ENCODE results near the gene PAX1.

PAX1 gene

DNA sequence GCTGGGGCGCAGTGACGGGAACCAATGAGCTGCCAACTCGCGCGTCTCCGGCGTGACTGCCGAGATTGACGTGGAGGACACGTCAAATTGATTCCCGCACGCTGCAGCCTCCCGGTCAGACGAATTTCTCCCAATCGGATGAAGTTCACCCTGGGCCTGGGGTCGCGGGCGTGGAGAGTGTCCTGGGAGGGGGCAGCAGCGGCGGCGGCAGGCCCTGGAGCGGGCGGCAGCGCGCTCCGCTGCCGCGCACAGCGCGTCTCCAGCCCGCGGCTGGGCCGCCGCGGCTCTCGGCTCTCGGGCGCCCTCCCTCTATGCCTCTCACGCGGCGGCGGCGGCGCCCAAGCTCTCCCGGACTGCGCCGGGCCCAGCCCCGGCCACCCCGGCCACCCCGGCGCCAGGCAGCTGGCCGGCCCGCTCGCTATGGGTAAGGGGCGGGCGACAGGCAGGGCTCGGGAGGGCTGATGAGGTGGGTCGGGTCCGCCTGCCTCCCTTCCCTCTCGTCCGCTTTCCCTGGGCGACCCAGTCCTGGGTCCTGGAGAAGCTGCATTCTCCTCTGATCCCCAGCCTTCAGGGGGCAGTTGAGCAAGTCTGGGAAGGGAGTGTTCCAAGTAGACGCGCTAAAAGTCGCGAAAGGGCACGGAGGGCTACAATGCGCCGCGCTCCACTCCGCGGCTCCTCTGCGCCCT lies at the start of gene PAX1:
Gene PAX1, plus strand, starts transcription at position 90 of the 686 bp plus-strand sequence. Its CDS starts 49 bp downstream, at position 139.
- no peak for FAIRE-seq

DNA sequence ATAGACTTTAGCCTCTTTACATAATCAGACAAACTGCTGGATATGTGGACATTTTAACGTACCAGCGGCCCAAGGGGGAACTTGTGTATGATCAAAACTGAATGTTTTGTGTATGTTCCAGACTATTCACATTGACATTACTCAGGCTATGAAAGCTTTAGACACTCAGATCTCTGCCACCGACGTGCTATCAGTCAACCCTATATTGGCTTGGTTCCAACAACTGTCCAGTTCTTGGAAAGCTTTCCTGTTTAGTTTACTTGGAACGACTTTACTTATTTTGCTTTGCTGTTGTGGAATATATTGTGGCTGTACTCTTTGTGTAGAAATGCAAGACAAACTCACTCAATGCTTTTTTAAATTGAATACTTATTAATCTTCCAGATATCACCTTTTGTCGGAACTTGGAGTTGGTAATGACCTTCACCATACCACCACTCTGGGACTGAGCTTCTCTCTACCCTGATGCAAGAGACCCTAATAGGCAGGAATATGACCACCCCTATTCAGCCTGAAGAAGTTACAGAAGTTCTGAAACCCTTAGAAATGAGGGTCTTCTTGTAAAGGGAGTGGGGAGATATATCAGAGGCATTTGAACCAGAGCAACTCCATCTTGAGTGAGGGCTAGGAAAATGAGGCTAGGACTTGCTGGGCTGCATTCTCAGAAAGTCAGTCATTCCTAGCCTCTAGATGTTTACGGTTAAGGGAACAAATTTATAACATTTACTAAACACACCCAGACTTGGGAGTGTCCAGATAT lies 49.0 kb upstream of the PAX1 start:
- FAIRE-seq: no peak

DNA sequence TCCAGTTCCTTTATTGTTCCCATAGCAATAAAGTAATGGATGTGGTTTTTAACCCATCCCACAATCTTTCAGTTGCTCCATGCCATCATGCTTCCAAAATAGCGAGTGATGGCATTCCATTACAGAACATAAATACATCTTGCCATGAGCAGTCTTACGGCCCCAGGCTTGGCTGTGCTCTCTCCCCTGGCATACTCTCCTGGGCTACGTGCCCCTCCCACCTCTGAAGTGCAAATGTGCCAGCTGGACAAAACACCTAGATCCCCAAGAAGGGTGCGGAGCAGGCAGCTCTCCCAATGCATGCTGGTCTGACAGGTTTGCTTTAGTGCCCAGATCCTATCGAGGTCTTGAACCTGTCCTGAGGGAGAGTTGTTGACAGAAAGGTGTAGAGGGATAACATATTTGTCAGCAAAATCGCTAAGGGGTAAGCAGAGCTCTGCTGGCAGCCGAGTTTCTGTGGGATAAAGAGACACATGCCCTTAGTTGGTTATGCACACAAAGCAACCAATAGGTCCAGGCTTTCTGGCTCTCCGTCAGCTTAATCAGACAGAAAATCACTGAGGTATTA lies 43.9 kb upstream of the PAX1 start:
- no peak for FAIRE-seq

DNA sequence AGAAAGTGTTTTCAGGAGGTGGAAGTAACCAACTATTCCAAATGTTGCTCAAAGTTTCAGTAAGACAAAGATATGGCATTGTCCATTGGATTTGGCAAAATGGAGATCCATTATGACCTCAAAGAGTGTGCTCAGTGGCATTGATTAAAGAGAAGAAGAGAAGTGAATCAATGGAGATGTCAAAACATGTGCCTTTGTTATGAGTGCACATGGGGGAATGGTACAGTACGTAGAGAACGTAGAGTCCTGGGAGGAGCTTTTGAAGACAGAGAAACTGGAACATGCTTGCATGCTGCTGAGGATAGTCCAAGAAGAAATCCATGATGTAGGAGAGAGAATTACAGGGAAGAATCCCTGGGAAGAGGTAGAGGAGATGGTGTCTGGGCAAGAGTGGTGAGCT lies 42.0 kb upstream of the PAX1 start:
- FAIRE-seq: no peak

DNA sequence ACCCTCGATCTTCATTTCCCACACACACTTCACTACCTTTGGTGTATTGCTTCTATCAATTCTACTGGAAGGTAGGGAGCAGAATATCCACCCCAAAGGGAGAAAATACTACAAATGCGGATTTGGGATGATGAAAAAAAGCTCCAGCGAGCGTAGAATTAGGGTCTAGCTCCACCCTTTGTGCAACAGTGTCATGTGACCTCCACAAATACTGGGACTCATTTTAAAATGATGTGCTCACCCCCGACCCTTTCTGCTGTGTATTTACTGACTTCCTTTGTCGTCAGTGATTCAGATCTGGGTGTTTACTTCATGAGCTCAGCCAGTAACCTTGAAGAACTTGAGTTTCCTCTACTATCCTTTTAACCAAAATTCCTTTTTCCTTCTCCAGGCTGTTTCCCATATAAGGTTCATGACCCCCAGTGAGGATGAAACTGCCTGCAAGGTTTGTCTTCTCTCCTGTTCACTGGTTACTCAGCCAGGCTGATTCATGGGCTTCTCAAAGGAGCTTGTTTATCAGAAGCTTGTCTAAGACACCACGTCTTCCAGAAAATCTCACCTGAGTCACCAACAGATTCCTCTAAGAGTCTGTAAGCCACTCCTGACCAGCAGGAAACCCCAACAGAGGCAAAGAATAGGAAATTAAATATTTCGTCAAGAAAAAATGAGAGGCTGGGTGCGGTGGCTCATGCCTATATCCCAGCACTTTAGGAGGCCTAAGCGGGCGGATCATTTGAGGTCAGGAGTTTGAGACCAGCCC lies 39.6 kb upstream of the PAX1 start:
- no peak for FAIRE-seq

DNA sequence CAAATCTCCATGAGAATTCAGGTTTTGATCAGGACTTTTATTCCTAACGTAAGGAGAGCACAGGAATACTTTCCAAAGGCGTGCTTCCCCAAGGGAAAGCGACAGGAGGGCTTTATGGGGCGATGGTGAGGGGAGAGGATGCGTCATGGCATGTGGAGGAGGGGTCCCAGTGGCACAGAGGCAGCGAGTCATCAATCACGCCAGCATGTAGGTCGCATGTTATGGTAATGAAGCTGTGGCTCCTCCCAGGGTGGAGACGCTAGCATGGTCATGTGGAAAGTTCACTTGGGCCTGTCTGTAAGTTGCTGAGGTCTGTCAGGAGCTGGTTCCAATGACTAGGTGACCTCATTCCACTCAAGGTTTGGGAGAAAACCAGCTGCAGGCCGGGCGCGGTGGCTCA lies 35.3 kb upstream of the PAX1 start:
- no peak for FAIRE-seq

DNA sequence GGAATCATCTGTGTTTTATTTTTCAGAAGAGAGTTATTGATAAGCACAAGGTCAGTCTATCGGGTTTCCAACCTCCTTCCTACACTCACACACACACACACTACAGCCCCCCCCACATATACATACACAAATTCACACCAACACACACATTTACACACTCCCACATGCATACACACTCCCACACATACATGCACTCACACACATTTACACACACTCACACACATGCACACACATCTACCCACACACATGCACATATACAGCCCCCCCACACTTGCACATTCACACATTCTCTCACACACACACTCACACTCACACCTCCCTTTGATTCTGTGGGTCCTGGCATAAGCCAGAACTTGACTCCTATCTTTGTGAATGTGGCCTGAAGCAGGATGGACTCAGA lies 34.5 kb upstream of the PAX1 start:
- no peak for FAIRE-seq

DNA sequence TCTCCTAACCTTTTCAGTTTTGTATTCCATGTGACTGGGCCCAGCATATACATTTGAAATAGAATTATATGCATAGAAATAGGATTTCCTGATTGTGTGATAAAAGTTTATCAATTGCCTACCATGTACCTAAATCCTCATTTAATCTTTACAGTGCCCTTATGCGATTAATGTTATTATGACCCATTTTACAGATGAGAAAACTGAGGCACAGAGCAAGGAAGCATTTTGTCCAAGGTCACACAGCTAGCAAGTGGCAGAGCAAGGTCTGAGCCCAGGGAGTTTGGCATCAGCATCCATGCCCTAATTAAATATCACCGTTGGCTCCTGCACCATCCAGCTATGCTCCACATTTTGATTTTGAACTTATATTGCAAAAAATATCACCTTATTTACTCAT lies 28.2 kb upstream of the PAX1 start:
- no peak for FAIRE-seq

DNA sequence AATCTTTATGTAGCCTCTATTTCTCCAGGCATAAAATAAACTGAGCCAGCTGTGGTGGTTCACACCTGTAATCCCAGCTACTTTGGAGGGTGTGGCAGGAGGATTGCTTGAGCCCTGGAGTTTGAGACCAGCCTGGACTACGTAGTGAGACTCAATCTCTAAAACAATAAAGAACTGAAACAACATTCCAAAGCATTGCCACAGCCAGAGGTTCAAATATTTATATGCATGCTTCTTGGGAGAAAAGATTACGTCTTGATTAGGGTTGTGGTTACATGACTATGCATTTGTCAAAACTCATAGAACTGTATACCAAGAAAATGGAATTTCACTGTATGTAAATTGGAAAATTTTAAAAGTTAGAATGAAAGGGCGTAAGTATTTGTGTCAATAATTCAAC lies 27.7 kb upstream of the PAX1 start:
- no peak for FAIRE-seq

DNA sequence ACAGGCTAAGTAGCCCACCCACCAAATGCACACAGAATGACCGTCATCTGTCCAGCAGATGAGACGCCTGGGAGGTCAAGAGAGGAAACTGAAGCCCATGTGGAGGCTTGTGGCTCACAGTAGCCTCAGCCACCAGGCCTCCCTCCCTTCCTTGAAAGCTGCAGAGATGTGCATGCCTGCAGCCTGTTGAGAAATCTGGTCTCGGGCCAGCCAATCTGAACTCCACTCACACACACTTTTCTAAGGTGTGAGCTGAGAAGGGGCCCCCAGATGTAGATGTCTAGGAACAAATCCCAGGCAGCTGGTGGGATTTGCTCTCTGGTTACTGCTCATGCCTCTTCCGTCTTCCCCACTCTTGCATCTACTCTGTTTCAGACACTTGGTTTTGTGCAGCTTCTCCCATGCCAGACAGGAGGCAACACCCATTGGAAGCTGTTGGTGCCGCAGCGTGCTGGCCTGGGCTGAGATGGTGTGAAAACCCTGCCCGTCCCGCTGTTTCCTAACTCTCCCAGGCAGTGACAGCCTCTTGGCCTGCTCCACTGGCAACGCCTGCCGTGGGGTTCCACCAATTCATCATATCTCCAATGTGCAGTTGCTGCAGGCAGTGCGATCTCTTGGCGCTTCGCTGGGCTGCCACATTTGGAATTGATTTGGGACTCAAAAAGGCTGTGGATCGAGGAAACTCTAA lies 24.1 kb upstream of the PAX1 start:
- FAIRE-seq: no peak

DNA sequence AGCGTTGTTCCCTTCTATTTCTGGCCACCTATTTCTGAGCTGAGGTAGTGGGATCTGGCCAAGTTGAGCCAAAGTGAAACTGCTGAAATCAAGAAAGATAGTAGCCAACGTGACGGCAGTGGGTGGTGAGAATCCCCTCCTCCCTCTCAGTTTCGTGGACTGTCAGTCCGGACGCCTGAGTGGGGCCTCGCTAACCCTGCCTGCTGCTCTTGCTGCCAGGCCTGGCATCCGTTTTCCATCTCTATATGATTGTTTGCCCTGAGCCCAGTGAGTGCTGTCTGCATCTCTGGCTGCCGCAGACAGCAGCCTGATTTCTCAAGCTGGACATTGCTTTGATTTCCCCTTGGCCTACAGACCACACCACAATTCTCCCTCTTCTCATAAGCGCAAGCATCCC lies 23.5 kb upstream of the PAX1 start:
- FAIRE-seq: no peak

DNA sequence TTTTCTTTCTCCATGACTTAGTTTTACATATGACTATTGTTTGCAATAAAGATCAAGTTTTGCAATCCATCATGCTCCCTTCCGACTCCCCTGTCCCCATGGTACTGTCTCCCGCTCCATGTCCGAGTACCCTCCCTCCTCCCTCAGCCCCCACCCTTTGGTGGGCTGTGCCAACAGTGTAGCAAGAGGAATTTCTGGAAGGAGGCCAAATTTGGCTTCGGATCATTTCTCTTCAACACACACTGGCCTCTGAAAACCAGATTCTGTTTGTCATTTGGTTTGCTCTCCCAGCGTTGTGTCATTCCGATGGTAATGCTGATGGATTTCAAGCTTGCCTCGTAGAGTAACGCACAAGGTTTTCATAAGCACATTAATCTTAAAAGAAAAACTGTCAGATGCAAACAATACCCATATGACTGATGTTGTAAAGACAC lies 22.9 kb upstream of the PAX1 start:
- no peak for FAIRE-seq

DNA sequence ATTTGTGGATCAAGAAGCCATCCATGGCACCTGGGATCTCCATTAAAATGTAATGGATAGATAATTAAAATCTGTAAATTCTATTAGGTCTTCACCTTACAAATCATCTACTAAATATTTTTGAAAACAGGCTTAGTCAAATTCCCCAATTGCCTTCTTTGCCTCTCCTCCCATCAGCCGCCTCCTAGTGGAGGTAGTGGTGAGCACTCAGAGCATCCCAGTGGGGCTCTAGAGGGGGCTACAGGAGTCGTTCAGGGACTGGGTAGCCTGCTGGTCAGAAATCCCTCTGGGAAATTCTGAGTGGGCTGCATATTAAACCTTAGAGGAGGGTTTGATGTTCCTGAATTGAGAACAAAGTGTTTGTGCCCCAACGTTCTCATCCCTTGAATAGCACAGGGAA lies 20.8 kb upstream of the PAX1 start:
- no peak for FAIRE-seq

DNA sequence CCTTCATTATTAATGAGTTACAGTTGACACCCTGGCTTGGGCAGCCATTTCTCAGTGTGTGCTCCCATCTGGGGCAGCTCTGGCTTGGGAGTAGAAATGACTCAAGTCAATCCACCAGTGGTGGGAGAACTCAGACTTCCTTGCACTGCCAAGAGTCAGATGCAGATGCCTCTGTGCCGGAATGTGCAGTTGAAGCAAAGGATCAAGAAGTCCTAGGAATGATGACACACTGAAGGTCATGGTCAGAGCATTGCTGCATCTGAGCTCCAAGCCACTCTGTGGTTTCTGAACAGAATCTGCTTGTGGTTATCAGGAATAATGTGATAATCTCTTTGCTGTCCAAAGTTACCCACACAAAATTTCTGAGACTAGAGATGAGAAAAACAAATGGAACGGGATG lies 19.5 kb upstream of the PAX1 start:
- FAIRE-seq: no peak

DNA sequence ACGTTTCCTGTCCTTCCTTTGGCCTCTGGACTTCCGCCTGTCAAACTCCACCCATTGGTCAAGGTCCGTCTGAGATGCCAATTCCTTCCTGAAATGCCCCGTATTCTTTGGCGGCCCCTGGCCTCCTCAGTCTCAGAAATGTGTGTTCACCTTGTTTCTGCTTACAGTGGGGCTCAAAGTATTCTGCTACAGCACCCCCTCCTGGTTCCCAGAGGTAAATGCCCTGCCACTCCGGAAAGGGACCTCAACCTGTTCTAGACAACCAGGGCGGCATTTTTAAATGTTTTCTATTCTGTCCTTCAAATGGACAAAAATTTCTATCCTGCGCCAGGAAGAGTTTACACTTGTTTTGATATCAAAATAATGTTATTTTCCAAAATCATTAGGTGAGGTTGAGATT lies 12.1 kb upstream of the PAX1 start:
- FAIRE-seq: no peak

DNA sequence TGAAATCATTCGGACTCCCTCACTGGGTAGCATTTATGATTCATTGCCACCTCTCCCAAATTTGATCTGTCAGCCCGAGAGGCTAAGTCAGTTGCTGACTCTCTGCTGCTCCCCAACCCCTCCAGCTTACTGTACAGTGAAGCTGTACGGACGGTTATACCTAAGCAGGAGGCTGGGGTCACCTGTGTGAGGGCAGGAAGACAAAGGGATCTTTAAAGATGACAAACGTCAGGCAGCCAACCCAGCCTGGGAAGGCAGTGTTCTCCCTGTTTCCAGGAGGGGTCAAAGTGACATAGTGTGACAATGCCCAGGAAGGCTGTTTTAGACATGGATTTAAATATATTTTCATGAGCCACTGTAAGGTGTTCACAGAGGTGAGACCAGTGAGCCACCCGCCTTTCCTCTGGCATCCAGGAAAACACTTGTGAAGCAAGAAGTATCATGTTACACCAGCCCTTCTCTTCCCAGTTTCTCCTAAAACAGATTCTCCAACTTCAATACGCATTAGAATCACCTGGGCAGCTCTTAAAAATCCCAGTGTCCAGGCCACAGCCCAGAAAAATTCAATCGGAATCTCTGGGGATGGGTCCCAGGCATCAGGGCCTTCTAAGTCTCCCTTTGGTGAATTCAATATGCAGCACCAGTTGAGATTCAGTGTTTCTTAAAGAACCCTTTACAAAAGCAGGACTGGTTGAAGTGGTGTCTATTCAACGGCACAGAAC lies 6.8 kb upstream of the PAX1 start:
- FAIRE-seq: no peak

DNA sequence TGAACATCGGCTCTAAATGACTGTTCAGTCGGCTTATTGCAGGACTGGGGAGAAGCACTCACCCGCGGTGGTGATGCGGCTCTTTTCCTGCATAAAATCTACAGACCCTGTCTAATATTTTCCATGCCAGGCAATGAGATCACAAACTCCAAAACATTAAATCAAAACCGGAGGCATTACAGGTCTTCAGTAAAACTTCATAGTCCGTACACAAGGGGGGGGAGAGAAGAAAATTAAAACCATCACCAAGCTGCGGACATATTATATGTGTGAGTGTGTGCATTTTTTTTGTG lies 6.3 kb upstream of the PAX1 start:
- no peak for FAIRE-seq

DNA sequence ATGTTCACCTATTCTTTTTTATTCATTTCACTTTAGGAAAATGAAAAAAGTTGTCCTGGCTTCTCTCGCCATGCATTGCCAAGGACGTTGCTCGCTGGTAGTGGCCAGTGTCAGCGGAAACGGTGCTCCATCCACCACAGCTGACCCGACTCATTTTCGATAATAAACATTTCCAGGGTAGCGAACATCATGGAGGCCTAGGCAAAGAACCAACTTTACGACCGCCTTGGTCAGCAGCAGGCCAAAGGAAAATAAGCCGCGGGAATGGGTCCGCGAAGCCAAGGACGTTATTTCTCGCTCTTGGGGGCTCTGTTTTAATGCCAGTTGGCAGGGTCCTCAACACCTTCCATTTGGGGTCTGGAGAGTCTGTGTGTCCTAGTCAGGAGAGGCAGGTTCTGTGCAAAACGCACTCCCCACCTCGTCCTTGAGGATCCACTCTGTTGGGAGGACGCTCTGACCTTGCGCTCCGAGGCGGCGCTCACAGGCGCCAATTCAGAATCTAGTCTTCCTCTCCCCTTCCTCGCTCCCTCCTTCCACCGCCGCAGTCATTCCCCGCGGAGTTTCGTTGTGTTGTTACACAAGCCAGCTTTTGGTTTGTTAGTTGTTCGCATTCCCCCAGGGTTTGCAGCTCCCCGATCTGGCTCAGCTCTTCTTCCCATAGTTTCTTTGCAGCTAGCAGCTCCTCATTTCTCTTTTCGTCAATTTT lies 4.1 kb upstream of the PAX1 start:
- no peak for FAIRE-seq

DNA sequence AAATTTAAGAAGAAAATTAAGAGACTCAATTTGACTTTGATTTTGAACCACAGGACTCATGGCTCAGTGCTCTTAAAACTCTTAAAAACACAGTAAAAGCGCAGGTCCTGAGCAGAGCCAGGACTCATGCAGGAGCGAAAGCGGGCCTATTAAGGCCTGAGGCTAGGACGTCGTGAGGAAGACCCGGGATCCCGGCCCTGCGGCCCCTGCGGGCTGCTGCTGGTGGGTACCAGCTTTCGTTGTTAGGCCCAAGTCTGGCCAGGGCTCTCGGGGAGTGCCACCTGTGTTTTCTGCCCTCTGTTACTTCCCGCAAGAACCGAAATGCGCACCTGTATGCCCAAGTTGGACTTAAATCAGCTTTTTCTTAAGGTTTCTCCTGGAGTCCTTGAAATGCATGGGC lies 3.4 kb upstream of the PAX1 start:
- no peak for FAIRE-seq

DNA sequence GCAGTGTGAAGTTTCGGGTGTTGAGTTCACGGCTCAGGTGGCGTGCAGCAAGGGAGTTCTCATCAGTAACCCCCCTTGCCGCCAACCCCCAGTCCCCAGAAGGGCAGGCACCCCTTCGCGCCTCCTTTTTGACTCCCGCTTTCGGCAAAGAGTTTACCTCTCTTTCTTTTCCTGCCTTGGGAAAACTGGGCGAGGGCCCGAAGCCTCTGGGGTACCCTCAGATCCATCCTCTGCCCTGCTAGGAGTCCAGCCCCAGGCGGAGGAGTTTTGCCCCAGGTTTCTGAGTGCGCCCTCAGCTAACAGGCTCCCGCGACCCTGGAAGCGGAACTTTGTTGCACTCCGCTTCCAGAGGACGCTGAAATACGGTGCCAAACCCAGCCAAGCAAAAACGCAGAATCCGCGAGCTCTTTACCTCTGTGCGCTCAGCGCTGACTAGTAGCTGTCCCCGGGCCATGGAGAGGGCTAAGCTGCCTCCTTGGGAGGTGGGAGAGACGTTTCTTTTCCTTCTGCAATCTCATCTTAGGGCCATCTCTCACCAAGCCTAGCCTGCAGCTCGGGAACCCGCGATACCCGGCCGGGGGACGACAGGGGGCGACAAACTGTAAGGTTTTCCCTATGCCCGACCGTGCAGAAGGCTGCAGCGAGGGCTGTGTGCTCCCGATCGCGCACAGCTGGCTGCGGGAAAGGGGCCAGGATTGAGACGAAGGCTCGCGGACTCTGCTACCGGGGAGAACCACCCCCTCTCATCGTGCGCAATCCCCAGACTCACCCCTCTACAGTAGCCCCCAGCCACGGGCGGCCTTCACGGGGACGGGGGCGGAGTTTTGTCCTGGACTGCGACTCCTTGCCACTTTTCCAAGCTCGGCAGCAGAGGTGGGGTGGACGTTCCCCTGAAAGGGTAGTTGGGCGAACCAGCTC lies 2.7 kb upstream of the PAX1 start:
- no peak for FAIRE-seq

Measured in endometrium (tissue), 2 donors.